Spleen (tissue), 7 donors: ENCODE measurements around the gene TOMM20.

ENCODE experiments used
- CTCF ChIP-seq, 11 experiments: fragments of 200-600 bp in 7 of 11; fragments of 450-650 bp in 4 of 11; sonication (generic) in 4 of 11; IDR thresholded peaks in 8 of 11; conservative IDR thresholded peaks in 3 of 11; 1 replicate in 7 of 11; 2 replicates in 4 of 11; pipeline versions ENCODE4 v1.4.0 to v1.8.0; 2016 to 2021; ENCODE audit warnings: antibody characterized with exemption in 11 of 11, inconsistent platforms in 4 of 11, mild to moderate bottlenecking in 1 of 11
- POLR2AphosphoS5 ChIP-seq, 3 donors: sonication (generic); formaldehyde crosslinking; IDR thresholded peaks; one replicate each; pipeline ENCODE4 v1.5.1; 2017; ENCODE audit warnings: antibody characterized with exemption in 3 of 3
- donor health status: DM: no; HTN: no; CAD: no; lungs with moderate emphysema.
- donor health status: DM: no; HTN: no; CAD: no.
- donor health status: DM: no; HTN: no; CAD: no.

- TF ChIP-seq POLR2AphosphoS5 (IDR thresholded peaks at IDR 0.05) (no peak), CTCF (IDR thresholded peaks at IDR 0.05 in 8 of 11, conservative IDR thresholded peaks at IDR 0.05 in 3 of 11) (no peak)
These were observed 10.2 kb upstream of the TOMM20 start for GRCh38 chr1:235138821-235139220.
